PFSK-1 (cell line): ENCODE measurements around the gene DDX41.

Source experiments
- POLR2AphosphoS5 ChIP-seq: IDR thresholded peaks from 2 replicates; pipeline ENCODE4 v1.6.1; 2012; ENCODE audit warnings: low read depth, mild to moderate bottlenecking, control low read depth, low read length, moderate library complexity
- REST ChIP-seq, 2 experiments: IDR thresholded peaks; 2 replicates each; pipeline versions ENCODE4 v1.6.1 to v1.8.0; 2011 to 2012; ENCODE audit warnings: low read depth in 2 of 2, low read length in 2 of 2, control low read depth in 1 of 2, inconsistent platforms in 1 of 2, mild to moderate bottlenecking in 1 of 2, moderate library complexity in 1 of 2; ENCODE audit not compliant: insufficient read depth in 1 of 2
- TAF1 ChIP-seq: IDR thresholded peaks from 2 replicates; pipeline ENCODE4 v1.6.1; 2012; ENCODE audit warnings: low read length, control low read depth, borderline replicate concordance; ENCODE audit not compliant: insufficient read depth

DNA sequence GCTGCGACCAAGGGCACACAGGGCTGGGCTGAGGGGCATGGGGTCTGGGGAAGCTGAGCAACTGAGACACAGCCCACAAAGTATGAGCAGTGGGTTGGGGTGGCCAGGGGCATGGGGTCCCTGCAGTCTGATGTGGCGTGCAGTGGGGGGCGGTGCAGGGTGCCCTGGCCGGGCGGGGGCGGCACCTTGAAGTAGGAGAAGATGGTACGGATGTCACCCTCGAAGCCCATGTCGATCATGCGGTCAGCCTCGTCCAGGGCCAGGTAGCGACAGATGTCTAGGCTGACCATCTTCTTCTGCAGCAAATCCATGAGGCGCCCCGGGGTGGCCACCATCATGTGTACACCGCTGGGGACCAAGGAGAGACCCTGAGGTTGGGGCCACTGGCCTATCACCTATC is 3.3 kb downstream of the DDX41 start:
- TF ChIP-seq POLR2AphosphoS5 (no peak), TAF1 (no peak), REST (IDR thresholded peaks at IDR 0.05; ENCODE audit: insufficient read depth in 1 of 2, low read depth in 2 of 2, low read length in 2 of 2) (no peak)
